HG03139 (cell line): ENCODE results near the gene CLMP.
A peak's percentile ranks its signal among the peaks of the same experiment; 100 is the strongest.
"Not testable (repeated sequence)": the region's sequence is repeated elsewhere in the genome, so short reads cannot be mapped to it uniquely, and the experiment has no call there.

Source experiments
- ATAC-seq: cut with Tn5 transposase; IDR thresholded peaks from one replicate; pipeline ENCODE4 v1.9.1; 2021; ENCODE audit not compliant: unreplicated experiment

The CLMP gene

GRCh38 chr11:123059041-123059920 is 135.8 kb downstream of the CLMP start:
- not testable (repeated sequence) for ATAC-seq

GRCh38 chr11:123057661-123058305 is 137.3 kb downstream of the CLMP start:
- no peak for ATAC-seq

GRCh38 chr11:123056835-123057491 is 138.1 kb downstream of the CLMP start:
- no peak for ATAC-seq

GRCh38 chr11:123055191-123055901 is 139.7 kb downstream of the CLMP start:
- ATAC-seq = no peak

GRCh38 chr11:123054301-123055065 is 140.6 kb downstream of the CLMP start:
- ATAC-seq = peak; percentile 77

GRCh38 chr11:123052901-123053721 is 141.9 kb downstream of the CLMP start:
- ATAC-seq = no peak

- ATAC-seq = no peak
These were observed 143.4 kb downstream of the CLMP start for GRCh38 chr11:123051634-123052033.

GRCh38 chr11:123051146-123051545 is 143.9 kb downstream of the CLMP start:
- no peak for ATAC-seq

GRCh38 chr11:123047947-123048293 is 147.1 kb downstream of the CLMP start:
- ATAC-seq = no peak

- ATAC-seq = no peak
These were observed 147.6 kb downstream of the CLMP start for GRCh38 chr11:123047266-123047946.

- no peak for ATAC-seq
These were observed 148.4 kb downstream of the CLMP start for GRCh38 chr11:123046473-123047259.

- no peak for ATAC-seq
These were observed 149.9 kb downstream of the CLMP start for GRCh38 chr11:123045101-123045500.

GRCh38 chr11:123041185-123041584 is 153.9 kb downstream of the CLMP start:
- ATAC-seq = no peak

GRCh38 chr11:123040111-123040432 is 155.0 kb downstream of the CLMP start:
- no peak for ATAC-seq

- ATAC-seq = no peak
These were observed 159.2 kb downstream of the CLMP start for GRCh38 chr11:123035831-123036230.

GRCh38 chr11:123034597-123034996 is 160.5 kb downstream of the CLMP start:
- ATAC-seq = no peak

GRCh38 chr11:123033895-123034294 is 161.2 kb downstream of the CLMP start:
- no peak for ATAC-seq

GRCh38 chr11:123030517-123030916 is 164.5 kb downstream of the CLMP start:
- no peak for ATAC-seq
